Ishikawa (cell line): ENCODE data around the gene CRYGD.

Experiments
- CREB1 ChIP-seq: IDR thresholded peaks from 2 replicates; pipeline ENCODE4 v1.6.1; 2012; ENCODE audit warnings: low read depth
- EGR1 ChIP-seq: IDR thresholded peaks from 2 replicates; pipeline ENCODE4 v1.6.1; 2012
- EP300 ChIP-seq: IDR thresholded peaks from 2 replicates; pipeline ENCODE4 v1.6.1; 2012; ENCODE audit warnings: borderline replicate concordance
- FOXM1 ChIP-seq: IDR thresholded peaks from 2 replicates; pipeline ENCODE4 v1.6.1; 2012; ENCODE audit warnings: low read depth, borderline replicate concordance
- TAF1 ChIP-seq: IDR thresholded peaks from 2 replicates; pipeline ENCODE4 v1.6.1; 2012; ENCODE audit warnings: low read depth, mild to moderate bottlenecking
- TEAD4 ChIP-seq: IDR thresholded peaks from 2 replicates; pipeline ENCODE4 v1.6.1; 2012
- TF ChIP-seq, protein P1 (sequence below): IDR thresholded peaks from 2 replicates; pipeline ENCODE4 v1.6.1; 2012

- TF ChIP-seq EGR1 (no peak), TEAD4 (no peak), CREB1 (no peak), EP300 (no peak), TAF1 (no peak), FOXM1 (no peak)
- TF ChIP-seq, protein P1, sequence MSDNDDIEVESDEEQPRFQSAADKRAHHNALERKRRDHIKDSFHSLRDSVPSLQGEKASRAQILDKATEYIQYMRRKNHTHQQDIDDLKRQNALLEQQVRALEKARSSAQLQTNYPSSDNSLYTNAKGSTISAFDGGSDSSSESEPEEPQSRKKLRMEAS: no peak
These were observed 47.8 kb upstream of the CRYGD start for GRCh38 chr2:208172125-208172524.
